HG03439 (cell line): ENCODE results near the gene DENND6B.
A peak's percentile ranks its signal among the peaks of the same experiment; 100 is the strongest.

Source experiments
- ATAC-seq: cut with Tn5 transposase; IDR thresholded peaks from one replicate; pipeline ENCODE4 v1.9.1; 2021; ENCODE audit warnings: mild to moderate bottlenecking, moderate library complexity; ENCODE audit not compliant: unreplicated experiment

DENND6B gene

DNA sequence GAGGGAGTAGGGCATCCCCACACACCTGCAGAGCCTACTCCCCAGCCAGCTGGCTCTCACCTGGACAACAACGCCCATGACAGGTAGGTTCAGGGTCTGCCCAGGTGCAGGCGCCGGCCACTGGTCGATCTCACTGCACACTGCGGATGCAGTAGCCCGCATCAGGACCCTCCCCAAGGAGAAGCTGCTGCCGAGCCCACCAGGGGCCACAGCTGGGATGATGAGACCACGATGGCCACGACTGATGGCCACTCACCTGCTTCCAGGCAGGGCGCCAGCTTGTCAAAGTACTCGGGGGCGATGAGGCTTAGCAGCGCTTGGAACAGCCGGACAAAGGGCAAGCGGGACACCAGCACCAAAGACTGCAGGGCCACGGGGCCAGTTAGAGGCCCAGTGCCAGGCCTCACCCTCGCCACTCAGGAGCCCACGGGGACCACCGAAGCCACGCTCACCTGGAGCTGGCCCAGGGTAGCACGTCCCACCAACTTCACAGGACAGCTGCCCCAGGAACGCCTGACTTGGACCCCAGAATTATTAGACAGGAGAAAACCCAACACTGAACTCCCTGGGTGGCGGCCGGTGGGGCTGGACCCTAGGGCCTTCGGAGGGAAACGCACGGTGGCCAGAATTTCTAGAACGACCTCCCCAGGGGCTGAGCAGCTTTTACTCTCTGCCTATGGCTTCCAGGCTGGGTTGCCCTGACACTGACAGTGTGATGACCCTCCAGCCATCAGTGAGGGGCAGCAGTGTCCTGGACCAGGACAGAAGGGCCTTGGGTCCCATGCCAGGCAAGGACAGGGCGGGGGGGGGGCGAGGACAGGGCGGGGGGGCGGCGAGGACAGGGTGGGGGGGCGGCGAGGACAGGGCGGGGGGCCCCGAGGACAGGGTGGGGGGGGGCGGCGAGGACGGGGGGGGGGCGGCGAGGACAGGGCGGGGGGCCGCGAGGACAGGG lies 10.4 kb downstream of the DENND6B start:
- no peak for ATAC-seq

GRCh38 chr22:50315289-50316113 lies 11.3 kb downstream of the DENND6B start:
- ATAC-seq = no peak

DNA sequence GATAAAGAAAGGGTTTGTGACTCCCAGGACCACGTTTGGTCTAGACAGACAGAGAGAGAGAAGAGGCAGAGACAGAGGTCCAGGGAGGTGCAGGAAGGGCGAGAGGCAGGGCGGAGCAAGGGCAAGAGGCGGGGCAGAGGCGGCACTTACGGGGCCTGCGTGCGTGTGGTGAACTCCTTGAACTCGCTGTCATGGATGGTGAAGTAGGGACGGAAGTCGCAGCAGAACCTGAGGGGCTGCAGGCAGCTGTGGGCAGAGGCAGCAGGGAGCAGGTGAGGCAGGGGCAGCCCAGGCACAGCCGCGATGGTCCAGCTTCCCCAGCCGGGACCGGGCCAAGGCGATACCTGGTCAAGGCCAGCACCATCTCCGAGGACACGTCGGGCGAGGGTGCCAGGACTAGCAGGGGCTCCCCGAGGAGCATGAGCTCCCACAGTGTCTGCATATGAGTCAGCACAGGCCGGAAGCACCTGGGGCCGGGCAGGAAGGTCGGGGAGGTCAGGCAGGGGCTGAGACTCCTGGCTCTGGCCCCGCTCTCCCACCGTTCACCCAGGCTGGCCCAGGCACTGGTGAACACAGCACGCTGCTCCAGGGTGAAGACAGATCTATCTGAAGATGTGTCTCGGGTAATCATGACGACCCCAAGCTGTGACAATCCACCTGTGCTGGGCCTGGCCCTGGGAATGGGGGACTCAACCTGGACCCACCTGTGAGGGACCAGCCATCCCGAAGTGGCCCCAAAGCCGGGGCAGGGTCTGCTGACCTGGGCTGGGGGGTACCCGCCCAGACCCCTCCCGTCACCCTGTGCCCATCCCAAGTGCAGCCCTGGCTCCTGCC lies 12.1 kb downstream of the DENND6B start:
- peak; percentile 63 for ATAC-seq

DNA sequence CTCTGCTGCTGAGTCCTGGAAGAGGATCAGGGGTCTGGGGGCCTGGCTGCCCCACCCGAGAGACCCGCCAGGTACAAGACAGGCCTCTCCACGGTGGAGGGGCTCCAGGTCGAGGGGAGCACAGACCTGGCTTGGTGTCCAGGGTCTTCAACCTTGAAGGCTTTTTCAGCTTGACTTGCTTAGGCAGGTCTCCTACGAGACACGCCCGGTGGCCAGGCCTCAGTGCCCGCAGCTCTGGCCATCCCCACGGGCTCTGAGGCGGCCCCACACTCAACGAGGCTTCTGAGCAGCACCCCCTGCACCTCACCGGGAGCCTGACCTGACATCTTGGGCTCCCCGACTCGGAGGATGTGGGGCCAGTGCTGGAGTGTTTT lies 12.7 kb downstream of the DENND6B start:
- ATAC-seq = no peak

- no peak for ATAC-seq
These were observed 13.2 kb downstream of the DENND6B start for GRCh38 chr22:50313600-50313999.

GRCh38 chr22:50313021-50313420 lies 13.8 kb downstream of the DENND6B start:
- no peak for ATAC-seq

- no peak for ATAC-seq
These were observed 14.4 kb downstream of the DENND6B start for GRCh38 chr22:50312371-50312770.

- no peak for ATAC-seq
These were observed 15.0 kb downstream of the DENND6B start for GRCh38 chr22:50311606-50312351.

DNA sequence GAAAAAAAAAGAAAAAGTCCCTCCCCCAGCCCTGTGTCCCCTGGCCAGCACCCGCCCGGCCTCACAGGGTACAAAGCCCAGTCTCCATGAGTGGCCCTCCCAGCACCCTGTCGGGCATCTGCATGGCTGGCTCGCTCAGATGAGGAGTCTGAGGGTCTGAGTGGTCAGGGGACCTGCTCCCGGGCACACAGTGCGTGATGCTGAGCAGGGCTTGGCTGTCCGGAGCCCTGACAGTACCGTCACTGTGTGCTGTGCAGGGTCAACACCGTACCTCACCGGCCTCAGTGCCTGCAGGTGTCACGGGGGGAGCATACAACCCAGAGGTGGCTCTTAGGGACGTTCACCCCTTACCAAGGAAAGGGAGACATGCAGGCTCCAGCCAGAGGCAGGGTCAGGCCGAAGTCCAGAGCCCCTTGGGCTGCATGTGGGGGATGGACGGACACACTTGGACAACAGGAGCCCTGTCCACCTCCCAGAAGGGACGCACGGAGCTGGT lies 15.8 kb downstream of the DENND6B start:
- ATAC-seq = no peak

- no peak for ATAC-seq
These were observed 16.6 kb downstream of the DENND6B start for GRCh38 chr22:50310031-50310722.

DNA sequence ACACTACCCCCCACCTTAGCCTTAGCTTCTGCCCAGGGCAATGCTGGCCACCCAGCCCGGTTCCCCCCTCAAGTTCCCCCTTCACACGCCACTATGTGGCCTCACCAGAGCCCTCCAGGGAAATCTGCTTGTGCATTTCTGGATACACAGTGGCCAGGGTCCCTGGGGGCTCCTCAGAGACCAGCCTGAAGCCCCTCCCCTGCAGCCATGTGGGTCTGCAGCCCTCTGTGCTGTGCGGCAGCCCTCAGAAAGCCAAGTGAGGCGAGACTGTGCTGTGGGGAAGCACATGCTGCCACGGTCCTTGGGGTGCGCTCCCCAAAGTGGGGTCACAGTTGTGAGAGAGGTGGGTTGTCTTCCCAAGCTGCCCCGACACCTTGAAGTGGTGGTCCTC lies 17.2 kb downstream of the DENND6B start:
- no peak for ATAC-seq

GRCh38 chr22:50308986-50309600 lies 17.7 kb downstream of the DENND6B start:
- no peak for ATAC-seq

- ATAC-seq = no peak
These were observed 18.2 kb downstream of the DENND6B start for GRCh38 chr22:50308597-50308935.

DNA sequence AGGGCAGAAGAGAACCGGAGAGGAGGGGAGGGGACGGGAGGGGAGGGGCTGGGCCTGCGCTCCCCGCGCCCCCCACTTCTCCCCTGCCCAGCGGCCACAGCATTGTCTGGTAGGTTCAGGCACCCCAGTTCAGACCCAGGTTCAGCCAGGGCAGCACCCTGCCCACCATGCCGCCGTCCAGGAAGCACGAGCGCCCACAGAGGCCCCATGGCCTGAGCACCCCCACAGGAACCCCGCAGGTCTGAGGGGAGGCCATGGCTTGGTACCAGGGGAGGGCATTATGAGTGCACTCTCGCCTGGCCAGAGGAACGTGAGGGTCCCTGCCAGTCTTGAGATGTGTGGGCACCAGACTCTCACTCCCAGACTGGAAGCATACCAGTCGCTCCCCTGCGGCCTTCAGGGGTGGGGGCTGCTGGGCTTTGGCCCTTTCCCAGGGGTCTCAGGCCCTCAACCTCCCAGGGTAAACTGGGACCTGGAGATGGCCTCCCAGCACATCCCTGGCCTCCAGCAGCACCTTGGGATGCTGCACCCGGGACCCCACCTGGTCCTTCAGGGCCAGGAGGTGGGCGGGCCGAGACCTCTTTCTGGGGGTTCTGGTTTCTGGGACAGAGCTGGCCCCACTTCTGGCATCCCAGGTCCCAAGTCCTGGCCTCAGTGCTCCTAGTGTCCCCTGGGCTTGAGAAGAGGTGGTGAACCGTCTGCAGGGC lies 18.8 kb downstream of the DENND6B start:
- ATAC-seq = no peak

DNA sequence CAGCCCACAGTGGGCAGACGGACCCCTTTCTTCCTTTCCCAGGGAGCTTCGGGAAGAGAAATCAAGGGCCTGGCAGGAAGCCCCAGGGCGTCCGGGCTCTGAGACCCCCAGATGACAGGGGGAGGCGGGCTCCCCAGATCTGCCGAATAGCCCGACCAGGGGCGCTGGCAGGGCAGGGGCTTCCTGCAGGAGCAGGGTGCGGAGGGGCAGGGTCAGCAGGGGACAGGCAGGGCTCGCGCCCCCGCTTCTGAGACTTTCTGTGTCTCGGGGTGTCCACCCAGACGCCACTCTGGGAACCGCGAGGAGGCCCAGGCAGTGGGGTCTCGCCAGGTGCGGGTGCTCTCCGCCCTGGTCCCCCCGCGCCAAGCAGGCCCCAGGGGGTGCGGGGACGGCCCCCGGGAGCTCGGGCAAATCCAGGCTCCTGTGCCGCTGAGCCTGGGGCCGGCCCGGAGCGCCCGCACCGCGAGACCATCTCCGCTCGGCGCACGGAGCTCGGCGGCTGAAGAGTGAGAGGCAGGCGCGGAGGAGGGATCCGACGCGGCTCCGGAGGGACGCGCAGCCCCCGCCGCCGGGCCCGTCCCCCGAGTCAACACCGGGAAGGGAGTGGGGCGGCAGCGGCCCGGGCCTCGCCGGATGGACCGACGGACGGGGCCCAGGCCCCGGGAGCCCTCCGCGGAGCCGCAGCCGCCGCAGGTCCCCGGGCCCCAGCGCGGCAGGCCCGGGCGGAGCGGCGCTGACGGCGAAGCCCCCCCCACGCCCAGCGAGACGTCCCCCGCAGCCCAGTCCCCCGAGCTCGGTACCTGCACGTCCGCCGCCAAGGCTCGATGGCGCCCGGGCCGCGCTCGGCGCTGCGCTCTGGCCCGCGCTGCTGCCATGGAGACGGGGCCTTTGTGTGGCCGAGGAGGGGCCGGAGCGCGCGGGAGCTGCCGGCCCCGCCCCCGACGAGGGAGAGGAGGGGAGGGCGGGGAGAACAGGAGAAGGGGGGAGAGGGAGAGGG lies 19.8 kb downstream of the DENND6B start, which contains the start of gene PLXNB2:
Gene PLXNB2, minus strand, starts transcription at position 894 of the 997 bp plus-strand sequence. CDS start 17,062 bp downstream, outside the sequence.
- ATAC-seq = no peak

GRCh38 chr22:50305923-50306566 lies 20.8 kb downstream of the DENND6B start:
- peak; percentile 48 for ATAC-seq
